BJ (cell line): ENCODE data around the gene GPR22. TPM values are rescaled to one million over a fixed set of nuclear protein-coding genes. Genes with fewer than 3 reads are reported as not detected.

ENCODE experiments used
- CTCF ChIA-PET: fragments of 350-600 bp; formaldehyde crosslinking; extraction: SDS; loops from one replicate; lab custom pipeline; 2021; ENCODE audit warnings: antibody characterized with exemption, inconsistent platforms; lab: Yijun Ruan, JAX
- POLR2A ChIA-PET: fragments of 300-600 bp; sonication (Branson Sonifier 250); formaldehyde crosslinking; extraction: SDS; loops from one replicate; lab custom pipeline; 2021; ENCODE audit warnings: antibody characterized with exemption; lab: Charles Lee
- DNase-seq: peaks from one replicate; pipeline ENCODE4 v3.0.0-alpha.2; 2011; ENCODE audit warnings: low read depth
- H3K27me3 ChIP-seq: 2 replicates; pipeline ENCODE4 v1.6.0; 2011; ENCODE audit warnings: low read length; ENCODE audit not compliant: control insufficient read depth, insufficient read depth
- H3K36me3 ChIP-seq: 2 replicates; pipeline ENCODE4 v1.5.1; 2011; ENCODE audit warnings: low read length; ENCODE audit not compliant: control insufficient read depth, insufficient read depth
- H3K4me3 ChIP-seq: 2 replicates; pipeline ENCODE4 v1.5.1; 2011; ENCODE audit warnings: low read depth, mild to moderate bottlenecking, control low read depth, low read length
- polyA plus RNA-seq: library from polyadenylated mRNA; depleted of rRNA; stranded (reverse); fragments of >200 nt; gene quantifications from 2 replicates; pipeline ENCODE4 v1.2.3, GENCODE V29; 2011
- TF ChIP-seq, protein P1 (sequence below): IDR thresholded peaks from 2 replicates; pipeline ENCODE4 v1.5.1; 2011; ENCODE audit warnings: low read depth, mild to moderate bottlenecking, control low read depth, inconsistent platforms, low read length, moderate library complexity; ENCODE audit not compliant: insufficient read depth

The GPR22 gene
- polyA plus RNA-seq, 1 experiment, result not detected

DNA sequence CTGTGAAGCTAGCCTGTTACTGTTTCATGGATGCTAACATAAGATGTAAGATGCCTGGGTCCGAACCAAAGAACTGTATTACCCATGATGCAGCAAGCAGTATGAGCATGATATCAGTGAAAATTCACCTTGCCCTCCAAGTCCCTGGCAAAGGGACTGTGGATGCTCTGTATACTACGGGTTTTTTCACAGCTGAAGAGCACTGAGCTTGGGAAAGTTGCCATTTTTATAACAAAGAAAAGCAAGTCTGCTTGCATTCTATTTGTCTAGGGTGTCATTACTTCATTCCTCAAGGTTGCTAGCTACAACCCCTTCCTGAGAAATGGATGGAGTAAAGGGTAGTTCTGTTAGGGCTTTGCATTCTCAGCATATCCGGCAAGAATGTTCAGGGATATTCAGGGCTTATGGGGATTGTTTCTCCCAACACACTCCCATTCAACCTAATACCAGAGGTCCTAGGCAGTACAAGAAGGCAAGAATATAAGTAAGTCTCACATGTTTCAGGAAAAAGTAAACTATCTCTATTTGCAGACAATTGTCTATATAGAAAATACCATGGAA, 5.1 kb upstream of the GPR22 start:
- CTCF ChIA-PET, result interaction anchor here (0.7 to 2.9 kb wide), 12 partner anchors 8 to 414 kb away, joined by 3 to 75 read pairs (median 4); partner anchors contain the start of gene CBLL1
- Histone ChIP-seq H3K36me3 (no peaks in the 10 kb centered on the region), H3K27me3 (no peaks in the 10 kb centered on the region), H3K4me3 (no peak overlapping the region)
- POLR2A ChIA-PET, result no interaction called here
- TF ChIP-seq, protein P1, sequence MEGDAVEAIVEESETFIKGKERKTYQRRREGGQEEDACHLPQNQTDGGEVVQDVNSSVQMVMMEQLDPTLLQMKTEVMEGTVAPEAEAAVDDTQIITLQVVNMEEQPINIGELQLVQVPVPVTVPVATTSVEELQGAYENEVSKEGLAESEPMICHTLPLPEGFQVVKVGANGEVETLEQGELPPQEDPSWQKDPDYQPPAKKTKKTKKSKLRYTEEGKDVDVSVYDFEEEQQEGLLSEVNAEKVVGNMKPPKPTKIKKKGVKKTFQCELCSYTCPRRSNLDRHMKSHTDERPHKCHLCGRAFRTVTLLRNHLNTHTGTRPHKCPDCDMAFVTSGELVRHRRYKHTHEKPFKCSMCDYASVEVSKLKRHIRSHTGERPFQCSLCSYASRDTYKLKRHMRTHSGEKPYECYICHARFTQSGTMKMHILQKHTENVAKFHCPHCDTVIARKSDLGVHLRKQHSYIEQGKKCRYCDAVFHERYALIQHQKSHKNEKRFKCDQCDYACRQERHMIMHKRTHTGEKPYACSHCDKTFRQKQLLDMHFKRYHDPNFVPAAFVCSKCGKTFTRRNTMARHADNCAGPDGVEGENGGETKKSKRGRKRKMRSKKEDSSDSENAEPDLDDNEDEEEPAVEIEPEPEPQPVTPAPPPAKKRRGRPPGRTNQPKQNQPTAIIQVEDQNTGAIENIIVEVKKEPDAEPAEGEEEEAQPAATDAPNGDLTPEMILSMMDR, result no peak
- DNase-seq, result no peak

- Histone ChIP-seq H3K36me3 (no peaks in the 10 kb centered on the region), H3K27me3 (no peaks in the 10 kb centered on the region), H3K4me3 (no peak overlapping the region)
- ChIA-PET POLR2A (no interaction called here), CTCF (no interaction called here)
- no peak for DNase-seq
- TF ChIP-seq, protein P1, result no peak
Measured at GRCh38 chr7:107467972-107468371, 1.9 kb upstream of the GPR22 start.

- no peaks in the 10 kb centered on the region for H3K36me3 ChIP-seq
- H3K4me3 ChIP-seq, result no peak overlapping the region
- ChIA-PET CTCF (no interaction called here), POLR2A (no interaction called here)
- no peaks in the 10 kb centered on the region for H3K27me3 ChIP-seq
- TF ChIP-seq, protein P1, result no peak
- DNase-seq, result no peak
Measured at GRCh38 chr7:107468824-107469223, 1.0 kb upstream of the GPR22 start.

DNA sequence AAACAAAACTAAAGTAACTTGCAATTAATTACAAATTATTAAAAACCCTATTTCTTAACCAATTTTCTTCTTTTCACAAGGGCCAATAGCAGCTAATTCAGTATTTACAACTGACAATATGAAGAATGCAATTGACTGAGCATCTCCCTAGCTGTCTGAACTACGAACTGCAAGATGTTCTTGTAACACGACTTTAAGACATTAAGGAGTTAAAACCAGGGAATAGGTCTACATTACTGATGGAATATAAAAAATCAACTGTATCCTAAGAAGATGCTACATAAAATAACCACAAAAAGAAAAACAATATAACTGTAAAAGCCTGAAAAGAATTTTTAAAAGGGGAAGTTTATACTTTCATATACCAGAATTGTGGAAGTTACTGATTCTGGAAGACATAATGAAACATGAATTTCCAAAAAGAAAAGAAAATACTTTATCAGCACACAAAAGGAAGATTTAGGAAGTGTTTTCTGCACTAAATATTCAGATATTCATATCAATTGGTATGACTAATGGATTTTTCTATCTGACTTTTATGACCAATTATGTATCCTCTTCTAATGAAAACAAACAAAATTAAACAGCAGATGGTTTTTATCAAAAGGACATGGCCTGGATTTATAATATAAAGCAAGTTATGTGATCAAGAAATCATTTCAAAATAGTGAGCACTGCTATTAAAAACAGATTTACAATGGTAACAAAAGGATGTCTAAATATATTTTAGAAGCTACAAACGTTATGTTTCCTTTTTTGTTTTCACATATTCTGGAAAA, 1.6 kb downstream of the GPR22 start:
- no peaks in the 10 kb centered on the region for H3K27me3 ChIP-seq
- ChIA-PET CTCF (interaction anchor here (1.0 kb wide), 1 partner anchor 253 kb away, joined by 3 read pairs; no protein-coding TSS in a partner anchor), POLR2A (no interaction called here)
- no peak for DNase-seq
- no peaks in the 10 kb centered on the region for H3K36me3 ChIP-seq
- H3K4me3 ChIP-seq, result no peak overlapping the region
- TF ChIP-seq, protein P1, result 0 out of 2 replicates have a peak, but pooled peaks have one; percentile 8

- TF ChIP-seq, protein P1, result no peak
- ChIA-PET CTCF (interaction anchor here (1.1 kb wide), 1 partner anchor 8 kb away, joined by 5 read pairs; no protein-coding TSS in a partner anchor), POLR2A (no interaction called here)
- H3K36me3 ChIP-seq, result no peaks in the 10 kb centered on the region
- no peak overlapping the region for H3K4me3 ChIP-seq
- DNase-seq, result no peak
- H3K27me3 ChIP-seq, result no peaks in the 10 kb centered on the region
Measured at GRCh38 chr7:107472116-107472515, 2.3 kb downstream of the GPR22 start.
